Muscle of arm (tissue), 12 donors: ENCODE results near the gene ZBTB42. TPM values are rescaled to one million over a fixed set of nuclear protein-coding genes. Genes with fewer than 3 reads are reported as not detected.
"Not testable (repeated sequence)": the region's sequence is repeated elsewhere in the genome, so short reads cannot be mapped to it uniquely, and the experiment has no call there.

Experiments used
- DNase-seq: peaks from one replicate; pipeline ENCODE4 v3.0.0-alpha.2; 2013
- polyA plus RNA-seq, 12 donors: library from polyadenylated mRNA; unstranded; fragments of 120-200 nt; gene quantifications; one replicate each; pipeline ENCODE4 v1.2.1, GENCODE V29; 2013; ENCODE audit not compliant: insufficient read length in 12 of 12

ZBTB42 gene
- polyA plus RNA-seq, 12 donors = 3.4 to 11.3 (median 5.5) TPM; not detected in 1

- no peak for DNase-seq
These were observed 29.9 kb downstream of the ZBTB42 start for GRCh38 chr14:104830781-104831180.

GRCh38 chr14:104836171-104836935 lies 35.5 kb downstream of the ZBTB42 start:
- DNase-seq = not testable (repeated sequence)

- no peak for DNase-seq
These were observed 40.8 kb downstream of the ZBTB42 start for GRCh38 chr14:104841730-104842129.

GRCh38 chr14:104843006-104843405 lies 42.1 kb downstream of the ZBTB42 start:
- no peak for DNase-seq

GRCh38 chr14:104843442-104844305 lies 42.8 kb downstream of the ZBTB42 start:
- DNase-seq = no peak

GRCh38 chr14:104844306-104845032 lies 43.6 kb downstream of the ZBTB42 start:
- DNase-seq = no peak

- no peak for DNase-seq
These were observed 44.2 kb downstream of the ZBTB42 start for GRCh38 chr14:104845033-104845666.

- no peak for DNase-seq
These were observed 45.0 kb downstream of the ZBTB42 start for GRCh38 chr14:104845834-104846441.

GRCh38 chr14:104852280-104852663 lies 51.4 kb downstream of the ZBTB42 start:
- no peak for DNase-seq

Other genes with a start within 250 kb of the ZBTB42 start
- 10 to 100 TPM in 1 of 12 donors, 1 to 10 TPM in 9, not detected in 2; 3.5 to 11.3 (median 7.0) TPM for gene C14orf180, start 221.3 kb upstream of the ZBTB42 start, polyA plus RNA-seq
- gene TMEM179, start 196.3 kb upstream of the ZBTB42 start, polyA plus RNA-seq = 1 to 10 TPM in 2 of 12 donors, under 1 TPM in 8, not detected in 2; 0.53 to 1.8 (median 0.70) TPM
- gene INF2, start 111.5 kb upstream of the ZBTB42 start, polyA plus RNA-seq = 10 to 100 TPM in 11 of 12 donors, not detected in 1; 28.8 to 60.9 (median 40.2) TPM
- gene ADSS1, start 76.9 kb upstream of the ZBTB42 start, polyA plus RNA-seq = 10 to 100 TPM in 11 of 12 donors, not detected in 1; 23.0 to 88.2 (median 55.5) TPM
- gene SIVA1, start 48.0 kb upstream of the ZBTB42 start, polyA plus RNA-seq = 10 to 100 TPM in 11 of 12 donors, not detected in 1; 39.2 to 76.0 (median 55.4) TPM
- gene AKT1, start 5.4 kb upstream of the ZBTB42 start, polyA plus RNA-seq = 100 to 1,000 TPM in 11 of 12 donors, not detected in 1; 133 to 212 (median 155) TPM
- 10 to 100 TPM in 1 of 12 donors, 1 to 10 TPM in 10, not detected in 1; 1.4 to 15.4 (median 2.3) TPM for gene CEP170B, start 64.2 kb downstream of the ZBTB42 start, polyA plus RNA-seq
- gene PLD4, start 123.8 kb downstream of the ZBTB42 start, polyA plus RNA-seq = 10 to 100 TPM in 1 of 12 donors, 1 to 10 TPM in 10, not detected in 1; 2.6 to 20.5 (median 3.7) TPM
- gene AHNAK2, start 177.3 kb downstream of the ZBTB42 start, polyA plus RNA-seq = 10 to 100 TPM in 9 of 12 donors, 1 to 10 TPM in 2, not detected in 1; 6.4 to 35.1 (median 14.8) TPM
- gene CLBA1, start 184.7 kb downstream of the ZBTB42 start, polyA plus RNA-seq = 1 to 10 TPM in 11 of 12 donors, not detected in 1; 2.9 to 6.7 (median 4.6) TPM
- 10 to 100 TPM in 11 of 12 donors, not detected in 1; 11.5 to 23.7 (median 15.7) TPM for gene CDCA4, start 220.0 kb downstream of the ZBTB42 start, polyA plus RNA-seq